IMR-90 (cell line): ENCODE measurements around the gene B4GALT1. TPM values are rescaled to one million over a fixed set of nuclear protein-coding genes. Genes with fewer than 3 reads are reported as not detected.

Experiments
- ATAC-seq: fragments of 200-7000 bp; cut with Tn5 transposase; 2 replicates; pipeline ENCODE4 v1.9.1; 2020; ENCODE audit warnings: low read depth, mild to moderate bottlenecking, moderate library complexity
- BruUV-seq: library from RNA; stranded (reverse); fragments of 400-500 nt; replicated peaks from 2 replicates; lab custom pipeline; 2021; lab: Mats Ljungman, UMichigan
- CTCF ChIA-PET: fragments of 300-600 bp; formaldehyde crosslinking; extraction: SDS; loops from one replicate; lab custom pipeline; 2021; ENCODE audit warnings: antibody characterized with exemption; lab: Yijun Ruan, JAX
- POLR2A ChIA-PET: fragments of 300-600 bp; sonication (Branson Sonifier 250); formaldehyde crosslinking; loops from one replicate; lab custom pipeline; 2022; ENCODE audit warnings: antibody characterized with exemption; ENCODE audit not compliant: unreplicated experiment; lab: Charles Lee
- DNase-seq: peaks from one replicate; pipeline ENCODE4 v3.0.0; 2013
- H2AFZ ChIP-seq: replicated peaks from 2 replicates; pipeline ENCODE3; 2013; ENCODE audit warnings: low read length, mild to moderate bottlenecking; ENCODE audit not compliant: poor library complexity
- H2AK5ac ChIP-seq: 2 replicates; pipeline ENCODE4 v1.6.1; 2013; ENCODE audit warnings: low read depth, low read length, inconsistent platforms
- H2AK9ac ChIP-seq: replicated peaks from 2 replicates; pipeline ENCODE3; 2013; ENCODE audit warnings: mild to moderate bottlenecking, low read depth, low read length, moderate library complexity; ENCODE audit not compliant: poor library complexity
- H2BK120ac ChIP-seq: 2 replicates; pipeline ENCODE4 v1.6.1; 2013; ENCODE audit warnings: low read depth, low read length, inconsistent platforms
- H2BK15ac ChIP-seq: 3 replicates; pipeline ENCODE4 v1.6.1; 2013; ENCODE audit warnings: low read depth, low read length, inconsistent platforms
- H2BK20ac ChIP-seq: 2 replicates; pipeline ENCODE4 v1.6.1; 2013; ENCODE audit warnings: low read depth, mild to moderate bottlenecking, inconsistent platforms, low read length, moderate library complexity
- H2BK5ac ChIP-seq: 2 replicates; pipeline ENCODE4 v1.6.1; 2013; ENCODE audit warnings: mild to moderate bottlenecking, low read depth, low read length, inconsistent platforms; ENCODE audit not compliant: poor library complexity, severe bottlenecking
- H3K14ac ChIP-seq: replicated peaks from 2 replicates; pipeline ENCODE4 v1.6.1; 2013; ENCODE audit warnings: low read depth, low read length, inconsistent platforms
- H3K18ac ChIP-seq: 2 replicates; pipeline ENCODE4 v1.6.1; 2013; ENCODE audit warnings: low read depth, low read length, control low read depth
- H3K23ac ChIP-seq: 2 replicates; pipeline ENCODE4 v1.6.1; 2013; ENCODE audit warnings: low read depth, low read length, inconsistent platforms
- H3K27ac ChIP-seq: 2 replicates; pipeline ENCODE4 v1.5.1; 2013; ENCODE audit warnings: mild to moderate bottlenecking, control low read depth, low read length; ENCODE audit not compliant: insufficient read depth
- H3K27me3 ChIP-seq: 2 replicates; pipeline ENCODE4 v1.6.1; 2013; ENCODE audit warnings: low read length; ENCODE audit not compliant: control insufficient read depth, insufficient read depth
- H3K36me3 ChIP-seq: 2 replicates; pipeline ENCODE4 v1.6.1; 2013; ENCODE audit warnings: low read length, mixed read lengths; ENCODE audit not compliant: control insufficient read depth, insufficient read depth
- H3K4ac ChIP-seq: 2 replicates; pipeline ENCODE4 v1.6.1; 2013; ENCODE audit warnings: low read depth, low read length, inconsistent platforms
- H3K4me1 ChIP-seq: 2 replicates; pipeline ENCODE4 v1.6.1; 2013; ENCODE audit warnings: low read length, mixed read lengths; ENCODE audit not compliant: control insufficient read depth, insufficient read depth
- H3K4me2 ChIP-seq: 2 replicates; pipeline ENCODE4 v1.6.1; 2013; ENCODE audit warnings: low read depth, mild to moderate bottlenecking, control low read depth, low read length, moderate library complexity
- H3K4me3 ChIP-seq: 2 replicates; pipeline ENCODE4 v1.5.1; 2013; ENCODE audit warnings: low read depth, mild to moderate bottlenecking, control low read depth, low read length, moderate library complexity; ENCODE audit not compliant: insufficient read depth
- H3K56ac ChIP-seq: 2 replicates; pipeline ENCODE4 v1.6.1; 2013; ENCODE audit warnings: low read length, inconsistent platforms; ENCODE audit not compliant: insufficient read depth; ENCODE audit errors: extremely low read depth
- H3K79me1 ChIP-seq, 2 experiments: 2 replicates each; pipeline ENCODE4 v1.6.1; 2013; ENCODE audit warnings: low read length in 2 of 2, inconsistent platforms in 1 of 2, low read depth in 1 of 2
- H3K9ac ChIP-seq: 2 replicates; pipeline ENCODE4 v1.6.1; 2013; ENCODE audit warnings: low read depth, low read length, control low read depth
- H3K9me1 ChIP-seq: 2 replicates; pipeline ENCODE4 v1.6.1; 2013; ENCODE audit warnings: low read length, inconsistent platforms; ENCODE audit not compliant: insufficient read depth
- H3K9me3 ChIP-seq: 2 replicates; pipeline ENCODE4 v1.6.1; 2013; ENCODE audit warnings: low read length; ENCODE audit not compliant: control insufficient read depth, insufficient read depth
- H4K20me1 ChIP-seq: 2 replicates; pipeline ENCODE4 v1.6.1; 2013; ENCODE audit warnings: low read length, inconsistent platforms; ENCODE audit not compliant: insufficient read depth
- H4K5ac ChIP-seq: 2 replicates; pipeline ENCODE4 v1.6.1; 2013; ENCODE audit warnings: mild to moderate bottlenecking, low read depth, low read length, control low read depth
- H4K8ac ChIP-seq, 2 experiments: 2 replicates each; pipeline ENCODE4 v1.6.1; 2013; ENCODE audit warnings: low read depth in 2 of 2, low read length in 2 of 2, control low read depth in 1 of 2, inconsistent platforms in 1 of 2
- H4K91ac ChIP-seq: 2 replicates; pipeline ENCODE4 v1.6.1; 2013; ENCODE audit warnings: low read depth, low read length, inconsistent platforms; ENCODE audit not compliant: insufficient read depth
- ELK1 ChIP-seq: fragments of 150-350 bp; IDR thresholded peaks from 2 replicates; pipeline ENCODE4 v1.6.1; 2016; ENCODE audit warnings: low read depth, mild to moderate bottlenecking, low read length, moderate library complexity, borderline replicate concordance
- FOS ChIP-seq: fragments of 150-350 bp; IDR thresholded peaks from 2 replicates; pipeline ENCODE4 v1.6.1; 2016; ENCODE audit warnings: low read depth, low read length
- POLR2A ChIP-seq: IDR thresholded peaks from 2 replicates; pipeline ENCODE4 v1.6.1; 2012; ENCODE audit warnings: mild to moderate bottlenecking, low read depth, low read length
- SMC3 ChIP-seq: fragments of 150-350 bp; IDR thresholded peaks from 2 replicates; pipeline ENCODE4 v1.6.1; 2016; ENCODE audit warnings: low read depth, mild to moderate bottlenecking, antibody characterized with exemption, low read length, moderate library complexity
- WGBS, 2 experiments: methylation state at CpG; one replicate each; pipeline versions ENCODE4 v1.1.5 to v1.1.7; 2013; ENCODE audit warnings: missing lambda C conversion rate in 2 of 2; ENCODE audit not compliant: insufficient read length in 1 of 2; ENCODE audit errors: extremely low coverage in 2 of 2; 5-methylcytosine and 5-hydroxymethylcytosine counted together
- dilution Hi-C: fragments of 300-500 bp; cut with HindIII; formaldehyde crosslinking; loops from one replicate; pipeline ENCODE4 v1.14.3; 2018; ENCODE audit warnings: low sequenced_read_pairs; ENCODE audit not compliant: unreplicated experiment
- in situ Hi-C: fragments of 300-500 bp; cut with MboI; formaldehyde crosslinking; loops from 3 replicates; pipeline ENCODE4 v1.14.3; 2019; ENCODE audit warnings: low sequenced_read_pairs, inconsistent platforms, mixed read lengths
- intact Hi-C: fragments of 100-400 bp; cut with micrococcal nuclease; formaldehyde crosslinking; loops from 2 replicates; pipeline ENCODE4 v1.10.0; 2022
- polyA plus RNA-seq, 3 experiments: library from polyadenylated mRNA; depleted of rRNA; stranded (reverse); fragments of >200 nt; gene quantifications; 2 replicates each; pipeline ENCODE4 v1.2.3, GENCODE V29; 2012; ENCODE audit warnings: low replicate concordance in 1 of 3
- total RNA-seq: library from RNA; depleted of rRNA; stranded (reverse); fragments of >200 nt; gene quantifications from 2 replicates; pipeline ENCODE4 v1.2.3, GENCODE V29; 2012

Gene B4GALT1
- total and polyA plus RNA-seq, 2 of the 4 experiments (the other 2 are of a cell fraction), result 8.8 to 37.8 TPM

- no peak overlapping the region for H2BK120ac ChIP-seq
- no CpG with 5 or more reads among the region's 4 CpGs for WGBS, 2 experiments
- H3K9ac ChIP-seq, result no peak overlapping the region
- H3K14ac ChIP-seq, result no peak overlapping the region
- ATAC-seq (no peak), DNase-seq (no peak)
- peaks cover 6% of the 10 kb centered on the region for H3K4me1 ChIP-seq
- H4K20me1 ChIP-seq, result no peaks in the 10 kb centered on the region
- H3K18ac ChIP-seq, result no peak overlapping the region
- intact Hi-C loops, result no loop called here
- H3K56ac ChIP-seq, result no peak overlapping the region
- H2BK20ac ChIP-seq, result no peak overlapping the region
- in situ Hi-C loops, result no loop called here
- no peak overlapping the region for H2BK5ac ChIP-seq
- no peaks in the 10 kb centered on the region for H3K79me1 ChIP-seq
- ChIA-PET POLR2A (no interaction called here), CTCF (no interaction called here)
- dilution Hi-C loops, result no loop called here
- no peak overlapping the region for H4K91ac ChIP-seq
- H2BK15ac ChIP-seq, result no peak overlapping the region
- H3K9me1 ChIP-seq, result no peaks in the 10 kb centered on the region
- H3K36me3 ChIP-seq, result no peaks in the 10 kb centered on the region
- no peak overlapping the region for H3K4me3 ChIP-seq
- no peak overlapping the region for H4K5ac ChIP-seq
- no TSS peak for BruUV-seq
- H2AK5ac ChIP-seq, result no peak overlapping the region
- H3K9me3 ChIP-seq, result no peaks in the 10 kb centered on the region
- H3K4ac ChIP-seq, result no peak overlapping the region
- peaks cover 14% of the 10 kb centered on the region for H3K27me3 ChIP-seq
- no peak overlapping the region for H3K4me2 ChIP-seq
- H2AK9ac ChIP-seq, result no peak overlapping the region
- TF ChIP-seq FOS (no peak), POLR2A (no peak), SMC3 (no peak), ELK1 (no peak)
- no peak overlapping the region for H3K27ac ChIP-seq
- H3K23ac ChIP-seq, result no peak overlapping the region
- H2AFZ ChIP-seq, result no peak overlapping the region
- H4K8ac ChIP-seq, result no peak overlapping the region
These were observed 43.0 kb upstream of the B4GALT1 start for GRCh38 chr9:33210006-33210715.
